Skeletal muscle tissue (tissue), 5 donors: ENCODE measurements around the gene CNTNAP3B. TPM values are rescaled to one million over a fixed set of nuclear protein-coding genes. Genes with fewer than 3 reads are reported as not detected.
"Not testable (repeated sequence)": the region's sequence is repeated elsewhere in the genome, so short reads cannot be mapped to it uniquely, and the experiment has no call there.

Experiments used
- H3K27ac ChIP-seq: one replicate; pipeline ENCODE4 v1.7.0; 2013; ENCODE audit warnings: mild to moderate bottlenecking, low read depth, low read length, inconsistent platforms
- H3K27me3 ChIP-seq, 3 donors: one replicate each; pipeline ENCODE4 v1.7.0; 2013; ENCODE audit warnings: low read length in 3 of 3; ENCODE audit not compliant: control insufficient read depth in 3 of 3, insufficient read depth in 3 of 3
- H3K36me3 ChIP-seq, 3 donors: one replicate each; pipeline ENCODE4 v1.7.0; 2013; ENCODE audit warnings: low read length in 3 of 3; ENCODE audit not compliant: control insufficient read depth in 3 of 3, insufficient read depth in 3 of 3
- H3K4me1 ChIP-seq, 3 donors: one replicate each; pipeline ENCODE4 v1.7.0; 2013; ENCODE audit warnings: low read length in 3 of 3, mild to moderate bottlenecking in 3 of 3; ENCODE audit not compliant: control insufficient read depth in 3 of 3, insufficient read depth in 3 of 3
- H3K4me3 ChIP-seq, 3 donors: one replicate each; pipeline ENCODE4 v1.7.0; 2013; ENCODE audit warnings: low read length in 3 of 3
- H3K9ac ChIP-seq, 3 donors: one replicate each; pipeline ENCODE4 v1.7.0; 2013; ENCODE audit warnings: low read length in 3 of 3, mild to moderate bottlenecking in 3 of 3, moderate library complexity in 2 of 3, low read depth in 1 of 3
- H3K9me3 ChIP-seq, 3 donors: one replicate each; pipeline ENCODE4 v1.7.0; 2013; ENCODE audit warnings: low read length in 3 of 3; ENCODE audit not compliant: control insufficient read depth in 3 of 3
- small RNA-seq: library from RNA; depleted of rRNA; stranded (forward); fragments of <200 nt; gene quantifications from one replicate; pipeline ENCODE3, GENCODE V24; 2014
- total RNA-seq: library from RNA; depleted of rRNA; stranded (reverse); fragments of >200 nt; gene quantifications from one replicate; pipeline ENCODE4 v1.2.3, GENCODE V29; 2014
- donor health status: Osteomylitis.

The CNTNAP3B gene
- total RNA-seq, 1 donor from 2014 or later = 14.6 TPM

DNA sequence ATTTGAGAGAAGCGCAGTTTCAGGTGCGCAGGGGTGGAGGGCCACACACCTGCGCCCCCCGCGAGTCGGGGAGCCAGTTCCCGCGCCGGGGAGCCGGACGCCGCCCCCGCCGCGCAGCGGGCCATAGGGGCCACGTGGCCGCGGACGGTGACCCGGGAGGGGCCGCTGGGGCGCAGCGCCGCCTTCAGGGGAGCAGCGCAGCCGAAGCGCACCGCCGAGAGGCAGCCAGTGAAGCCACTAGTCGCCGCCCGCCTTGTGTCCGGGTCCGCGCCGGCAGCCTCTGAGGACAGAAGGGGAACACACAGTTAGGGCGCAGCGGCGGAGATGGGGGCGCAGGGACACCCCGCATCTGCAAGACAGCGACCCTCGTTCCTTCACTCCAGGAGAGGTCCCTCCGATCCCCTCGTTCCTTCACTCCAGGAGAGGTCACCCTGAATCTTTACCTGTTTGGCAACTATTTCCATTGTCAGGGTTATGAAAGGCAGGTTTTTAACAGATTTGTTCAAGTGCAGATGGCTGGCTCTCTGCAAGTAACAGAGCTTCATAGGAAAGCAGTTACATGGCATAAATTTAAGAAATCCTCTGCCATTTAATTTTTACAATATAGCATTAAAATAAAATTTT is 230.4 kb downstream of the CNTNAP3B start:
- not testable (repeated sequence) for H3K27me3 ChIP-seq, H3K4me3 ChIP-seq, H3K4me1 ChIP-seq, H3K36me3 ChIP-seq, H3K9me3 ChIP-seq, H3K9ac ChIP-seq, H3K27ac ChIP-seq

DNA sequence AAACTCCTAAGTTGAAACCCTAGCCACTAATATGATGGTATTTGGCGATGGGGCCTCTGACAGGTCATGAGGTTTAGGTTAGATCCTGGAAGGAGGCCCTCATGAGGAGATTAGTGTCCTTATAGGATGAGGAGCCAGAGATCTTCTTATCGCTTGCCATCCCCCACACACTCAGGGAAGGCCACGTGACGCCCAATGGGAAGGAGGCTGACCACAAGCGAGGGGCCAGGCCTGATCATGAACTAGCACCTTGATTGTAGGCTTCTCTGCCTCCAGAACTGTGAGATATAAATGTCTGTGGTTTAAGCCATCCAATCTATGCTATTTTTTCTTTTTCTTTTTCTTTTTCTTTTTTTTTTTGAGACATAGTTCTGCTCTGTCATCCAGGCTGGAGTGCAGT is 254.7 kb downstream of the CNTNAP3B start:
- H3K9ac ChIP-seq, H3K27me3 ChIP-seq, H3K27ac ChIP-seq, H3K9me3 ChIP-seq, H3K4me3 ChIP-seq, H3K36me3 ChIP-seq, H3K4me1 ChIP-seq: not testable (repeated sequence)

DNA sequence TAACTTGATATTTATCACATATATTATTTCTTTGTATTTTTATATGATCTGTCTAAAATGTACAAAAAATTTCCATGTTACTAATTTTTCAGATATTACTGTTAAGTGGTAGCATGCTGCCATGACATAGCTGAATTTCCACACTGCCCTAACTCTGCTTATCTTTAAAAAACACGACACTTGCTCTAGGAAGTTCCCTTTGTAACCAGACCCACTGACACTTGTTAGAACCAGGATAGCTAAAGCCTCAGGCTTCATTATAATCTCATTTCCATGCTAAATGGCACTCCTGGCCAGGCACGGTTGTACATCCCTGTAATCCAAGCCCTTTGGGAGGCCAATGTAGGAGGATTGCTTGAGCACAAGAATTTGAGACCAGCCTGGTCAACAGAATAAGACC is 273.8 kb downstream of the CNTNAP3B start:
- H3K4me3 ChIP-seq, H3K36me3 ChIP-seq, H3K27me3 ChIP-seq, H3K27ac ChIP-seq, H3K9ac ChIP-seq, H3K4me1 ChIP-seq, H3K9me3 ChIP-seq: not testable (repeated sequence)

DNA sequence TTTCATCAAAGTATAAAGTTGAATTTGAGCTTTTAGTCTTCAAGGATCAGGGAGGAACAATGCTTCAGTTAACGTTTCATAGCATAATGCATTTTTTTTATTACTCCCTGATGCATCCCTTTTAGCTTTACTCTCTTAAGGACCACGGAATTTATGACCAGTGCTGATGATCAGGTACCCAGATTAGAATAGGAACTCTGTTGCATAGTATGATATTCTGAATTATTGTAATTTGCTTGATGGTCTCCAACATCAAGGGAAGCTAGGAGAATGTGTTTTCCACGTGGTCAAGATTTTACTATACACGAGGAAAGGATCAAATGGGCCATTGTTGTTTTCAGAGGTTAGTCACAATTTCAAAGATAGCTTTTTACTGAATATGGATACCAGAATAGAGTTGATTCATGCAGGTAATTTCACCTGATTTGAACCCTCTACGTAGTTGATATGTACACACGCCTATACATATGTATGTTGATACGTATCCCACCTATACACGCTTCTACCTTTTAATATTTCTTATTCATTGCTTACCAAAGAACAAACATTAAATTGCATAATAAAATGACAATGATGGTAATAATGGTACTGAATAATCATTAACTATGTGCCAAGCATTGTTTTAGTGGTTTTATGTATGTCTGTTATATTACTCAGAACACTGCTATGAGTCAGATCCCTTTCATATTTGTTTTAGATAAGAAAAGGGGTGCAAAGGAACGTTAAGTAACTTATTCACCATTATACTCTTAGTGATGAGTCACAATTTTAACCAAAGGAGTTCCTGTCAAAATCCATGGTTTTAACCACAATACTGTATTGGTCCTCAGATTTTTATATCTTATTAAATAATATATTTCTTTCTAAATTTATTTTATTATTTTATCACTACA is 277.1 kb downstream of the CNTNAP3B start:
- H3K27ac ChIP-seq, H3K9ac ChIP-seq, H3K36me3 ChIP-seq, H3K4me3 ChIP-seq, H3K27me3 ChIP-seq, H3K4me1 ChIP-seq, H3K9me3 ChIP-seq: not testable (repeated sequence)

DNA sequence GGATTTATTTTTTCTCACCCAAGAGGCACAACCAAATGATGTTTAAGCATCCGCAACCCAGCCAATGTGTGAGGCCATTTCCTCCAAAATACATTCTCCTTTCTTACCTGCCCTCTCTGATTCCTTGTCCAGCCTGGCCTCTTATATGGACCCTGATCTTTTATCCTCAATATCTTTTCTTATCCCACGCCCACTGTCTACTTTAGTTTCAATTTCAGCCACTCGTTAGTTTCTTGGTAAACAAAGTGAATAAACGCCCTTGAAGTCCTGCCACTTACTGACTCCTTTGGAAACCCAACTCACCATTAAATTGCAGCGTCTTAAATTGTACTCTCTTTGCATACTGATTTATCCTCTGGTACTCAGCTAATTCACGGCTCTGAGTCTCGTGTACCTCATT is 281.4 kb downstream of the CNTNAP3B start:
- not testable (repeated sequence) for H3K4me1 ChIP-seq, H3K9ac ChIP-seq, H3K27ac ChIP-seq, H3K9me3 ChIP-seq, H3K36me3 ChIP-seq, H3K27me3 ChIP-seq, H3K4me3 ChIP-seq

Small RNA genes within 50 kb of the gene (small RNA-seq; reads per million reads assigned to genes)
- not detected for gene RN7SL343P

Other genes with a start within 250 kb of the CNTNAP3B start
- not detected for gene SPATA31A6, start 54.2 kb upstream of the CNTNAP3B start, total RNA-seq